ENCODE results near the gene SHISA6.

Gene SHISA6

GRCh38 chr17:11209906-11210305, 31.1 kb upstream of the SHISA6 start:
- ATAC-seq, result no peak
- TF ChIP-seq SNAI2 (CRISPR knock-in tag; IDR thresholded peaks at IDR 0.05) (no peak), ISL1 (CRISPR knock-in tag; IDR thresholded peaks at IDR 0.05) (no peak), CREB5 (CRISPR knock-in tag; IDR thresholded peaks at IDR 0.05; ENCODE audit: low read depth) (no peak), GLIS3 (CRISPR knock-in tag; IDR thresholded peaks at IDR 0.05) (no peak), CSDC2 (CRISPR knock-in tag; IDR thresholded peaks at IDR 0.05) (no peak), ZNF70 (CRISPR knock-in tag; IDR thresholded peaks at IDR 0.05) (no peak), ZC3H10 (CRISPR knock-in tag; IDR thresholded peaks at IDR 0.05) (no peak), ZFP3 (CRISPR knock-in tag; IDR thresholded peaks at IDR 0.05) (no peak), OSR1 (CRISPR knock-in tag; IDR thresholded peaks at IDR 0.05) (no peak), POU6F1 (CRISPR knock-in tag; IDR thresholded peaks at IDR 0.05; ENCODE audit: borderline replicate concordance, low read depth) (no peak), ARNTL (CRISPR knock-in tag; IDR thresholded peaks at IDR 0.05; ENCODE audit: borderline replicate concordance, low read depth) (no peak), TCF4 (CRISPR knock-in tag; IDR thresholded peaks at IDR 0.05; ENCODE audit: borderline replicate concordance) (no peak), ZNF8 (CRISPR knock-in tag; IDR thresholded peaks at IDR 0.05) (no peak), BACH2 (CRISPR knock-in tag; IDR thresholded peaks at IDR 0.05; ENCODE audit: borderline replicate concordance) (no peak)

- no peak for ATAC-seq
- TF ChIP-seq POU6F1 (CRISPR knock-in tag; IDR thresholded peaks at IDR 0.05; ENCODE audit: borderline replicate concordance, low read depth), result no peak
These were observed 28.2 kb upstream of the SHISA6 start for GRCh38 chr17:11212792-11213191.

GRCh38 chr17:11216976-11217375, 24.0 kb upstream of the SHISA6 start:
- no peak for ATAC-seq
- TF ChIP-seq ZNF8 (CRISPR knock-in tag; IDR thresholded peaks at IDR 0.05) (no peak), ZNF565 (CRISPR knock-in tag; conservative IDR thresholded peaks at IDR 0.05; ENCODE audit: low read depth) (no peak), OSR1 (CRISPR knock-in tag; IDR thresholded peaks at IDR 0.05) (no peak), CSRNP3 (CRISPR knock-in tag; IDR thresholded peaks at IDR 0.05) (no peak), ZFP3 (CRISPR knock-in tag; IDR thresholded peaks at IDR 0.05) (no peak), ISL1 (CRISPR knock-in tag; IDR thresholded peaks at IDR 0.05) (no peak), PATZ1 (CRISPR knock-in tag; IDR thresholded peaks at IDR 0.05; ENCODE audit: borderline replicate concordance) (no peak), SNAI2 (CRISPR knock-in tag; IDR thresholded peaks at IDR 0.05) (no peak), ESRRG (CRISPR knock-in tag; IDR thresholded peaks at IDR 0.05) (no peak), TOX (CRISPR knock-in tag; IDR thresholded peaks at IDR 0.05; ENCODE audit: borderline replicate concordance) (no peak), TCF4 (CRISPR knock-in tag; IDR thresholded peaks at IDR 0.05; ENCODE audit: borderline replicate concordance) (no peak), CSDC2 (CRISPR knock-in tag; IDR thresholded peaks at IDR 0.05) (no peak), CREB5 (CRISPR knock-in tag; IDR thresholded peaks at IDR 0.05; ENCODE audit: low read depth) (no peak), ZNF70 (CRISPR knock-in tag; IDR thresholded peaks at IDR 0.05) (no peak), ARNTL (CRISPR knock-in tag; IDR thresholded peaks at IDR 0.05; ENCODE audit: borderline replicate concordance, low read depth) (no peak), POU6F1 (CRISPR knock-in tag; IDR thresholded peaks at IDR 0.05; ENCODE audit: borderline replicate concordance, low read depth) (no peak), TSHZ2 (CRISPR knock-in tag; IDR thresholded peaks at IDR 0.05) (no peak)

Data from SK-N-SH treated with all-trans-retinoic acid at 6 μM for 48 hours (cell line).